WTC11 (cell line): ENCODE results near the gene C10orf67. TPM values are rescaled to one million over a fixed set of nuclear protein-coding genes. Genes with fewer than 3 reads are reported as not detected.

Source experiments
- ATAC-seq: fragments of 200-7000 bp; cut with Tn5 transposase; 2 replicates; pipeline ENCODE4 v1.10.0; 2021; ENCODE audit warnings: mild to moderate bottlenecking, moderate library complexity
- CTCF ChIA-PET: fragments of 300-600 bp; sonication (Branson Sonifier 250); formaldehyde crosslinking; loops from one replicate; lab custom pipeline; 2021; ENCODE audit warnings: antibody characterized with exemption; lab: Charles Lee
- POLR2A ChIA-PET: fragments of 350-600 bp; sonication (Branson Sonifier 250); formaldehyde crosslinking; loops from one replicate; lab custom pipeline; 2021; ENCODE audit warnings: antibody characterized with exemption; lab: Charles Lee
- DNase-seq: peaks from one replicate; pipeline ENCODE4 v3.0.0; 2021; ENCODE audit warnings: low spot score
- H3K27ac Mint-ChIP-seq: 2 replicates; pipeline ENCODE4 v1.8.0; 2021; ENCODE audit warnings: mixed read lengths
- H3K27me3 Mint-ChIP-seq: 2 replicates; pipeline ENCODE4 v1.8.0; 2021; ENCODE audit warnings: low read depth, mild to moderate bottlenecking, moderate library complexity, mixed read lengths
- H3K36me3 Mint-ChIP-seq: 2 replicates; pipeline ENCODE4 v1.8.0; 2021; ENCODE audit warnings: mixed read lengths
- H3K4me1 Mint-ChIP-seq: 2 replicates; pipeline ENCODE4 v1.8.0; 2022; ENCODE audit warnings: mixed read lengths
- H3K4me3 Mint-ChIP-seq: 2 replicates; pipeline ENCODE4 v1.8.0; 2021; ENCODE audit warnings: mild to moderate bottlenecking, moderate library complexity, mixed read lengths
- H3K9me3 Mint-ChIP-seq: 2 replicates; pipeline ENCODE4 v1.8.0; 2021; ENCODE audit warnings: mixed read lengths
- ATF2 ChIP-seq: sonication (generic); formaldehyde crosslinking; IDR thresholded peaks from 2 replicates; pipeline ENCODE4 v1.8.1; 2022; ENCODE audit warnings: low read depth, missing genetic modification reagents, borderline replicate concordance
- CBFB ChIP-seq: sonication (generic); formaldehyde crosslinking; IDR thresholded peaks from 2 replicates; pipeline ENCODE4 v1.8.1; 2022; ENCODE audit warnings: mild to moderate bottlenecking, low read depth, missing genetic modification reagents
- E2F4 ChIP-seq: sonication (generic); formaldehyde crosslinking; IDR thresholded peaks from 2 replicates; pipeline ENCODE4 v1.8.1; 2022; ENCODE audit warnings: low read depth, mild to moderate bottlenecking, moderate library complexity, missing genetic modification reagents, borderline replicate concordance
- FOXK1 ChIP-seq: sonication (generic); formaldehyde crosslinking; IDR thresholded peaks from 2 replicates; pipeline ENCODE4 v1.8.0; 2022; ENCODE audit warnings: mild to moderate bottlenecking, moderate library complexity, missing genetic modification reagents
- GTF2I ChIP-seq: fragments of 250-450 bp; sonication (Bioruptor Pico); conservative IDR thresholded peaks from 2 replicates; pipeline ENCODE4 v1.4.0; 2021; ENCODE audit warnings: mild to moderate bottlenecking
- HMGXB4 ChIP-seq: sonication (generic); formaldehyde crosslinking; IDR thresholded peaks from 2 replicates; pipeline ENCODE4 v1.8.1; 2023; ENCODE audit warnings: mild to moderate bottlenecking, moderate library complexity, missing genetic modification reagents
- KAT7 ChIP-seq: sonication (generic); formaldehyde crosslinking; IDR thresholded peaks from 2 replicates; pipeline ENCODE4 v1.8.1; 2023; ENCODE audit warnings: missing genetic modification reagents, mild to moderate bottlenecking, borderline replicate concordance
- PREB ChIP-seq: sonication (generic); formaldehyde crosslinking; IDR thresholded peaks from 2 replicates; pipeline ENCODE4 v1.8.1; 2022; ENCODE audit warnings: mild to moderate bottlenecking, missing genetic modification reagents, moderate library complexity, borderline replicate concordance
- SMAD4 ChIP-seq: sonication (generic); formaldehyde crosslinking; IDR thresholded peaks from 2 replicates; pipeline ENCODE4 v1.8.0; 2022; ENCODE audit warnings: mild to moderate bottlenecking, missing genetic modification reagents
- TEAD1 ChIP-seq: sonication (generic); formaldehyde crosslinking; IDR thresholded peaks from 2 replicates; pipeline ENCODE4 v1.8.0; 2022; ENCODE audit warnings: mild to moderate bottlenecking, missing genetic modification reagents
- TEAD4 ChIP-seq: sonication (generic); formaldehyde crosslinking; IDR thresholded peaks from 2 replicates; pipeline ENCODE4 v1.8.0; 2022; ENCODE audit warnings: mild to moderate bottlenecking, missing genetic modification reagents
- ZMAT4 ChIP-seq: fragments of 250-450 bp; sonication (Bioruptor Pico); IDR thresholded peaks from 2 replicates; pipeline ENCODE4 v1.9.0; 2021; ENCODE audit warnings: mild to moderate bottlenecking
- ZNF121 ChIP-seq: sonication (generic); formaldehyde crosslinking; IDR thresholded peaks from 2 replicates; pipeline ENCODE4 v1.8.0; 2023; ENCODE audit warnings: missing genetic modification reagents
- ZNF317 ChIP-seq: sonication (generic); formaldehyde crosslinking; IDR thresholded peaks from 2 replicates; pipeline ENCODE4 v1.8.1; 2023; ENCODE audit warnings: low read depth, mild to moderate bottlenecking, moderate library complexity, missing genetic modification reagents, borderline replicate concordance
- ZNF396 ChIP-seq: fragments of 250-450 bp; sonication (Bioruptor Pico); IDR thresholded peaks from 2 replicates; pipeline ENCODE4 v1.8.0; 2021; ENCODE audit warnings: mild to moderate bottlenecking, moderate library complexity, borderline replicate concordance
- ZNF671 ChIP-seq: fragments of 250-450 bp; sonication (Bioruptor Pico); IDR thresholded peaks from 2 replicates; pipeline ENCODE4 v1.8.0; 2021; ENCODE audit warnings: mild to moderate bottlenecking
- ZSCAN18 ChIP-seq: fragments of 250-450 bp; sonication (Bioruptor Pico); IDR thresholded peaks from 2 replicates; pipeline ENCODE4 v2.1.2; 2022; ENCODE audit warnings: mild to moderate bottlenecking, moderate library complexity
- total RNA-seq: library from RNA; stranded (reverse); gene quantifications from 3 replicates; pipeline ENCODE4 v1.2.3, GENCODE V29; 2021

C10orf67 gene
- total RNA-seq, 1 experiment from 2014 or later = not detected

GRCh38 chr10:23186178-23186577, 158.4 kb downstream of the C10orf67 start:
- H3K36me3 Mint-ChIP-seq = no peaks in the 10 kb centered on the region
- no peak for TF ChIP-seq ZMAT4
- no peak for TF ChIP-seq ATF2
- no peak for TF ChIP-seq PREB
- TF ChIP-seq SMAD4 = no peak
- no peak for TF ChIP-seq ZSCAN18 (CRISPR knock-in tag)
- no peak for TF ChIP-seq GTF2I (CRISPR knock-in tag)
- TF ChIP-seq CBFB (CRISPR knock-in tag) = no peak
- TF ChIP-seq ZNF121 (CRISPR knock-in tag) = no peak
- no peak for TF ChIP-seq ZNF317 (CRISPR knock-in tag)
- no peak for TF ChIP-seq ZNF671 (CRISPR knock-in tag)
- TF ChIP-seq HMGXB4 = no peak
- no peak for TF ChIP-seq KAT7 (CRISPR knock-in tag)
- no peak for TF ChIP-seq FOXK1 (CRISPR knock-in tag)
- no peak for TF ChIP-seq ZNF396 (CRISPR knock-in tag)
- TF ChIP-seq TEAD1 (CRISPR knock-in tag) = no peak
- no peak for TF ChIP-seq TEAD4 (CRISPR knock-in tag)
- ChIA-PET CTCF (interaction anchor here (1.0 to 2.2 kb wide), 2 partner anchors 28 to 107 kb away, joined by 6 to 11 read pairs; no protein-coding TSS in a partner anchor), POLR2A (no interaction called here)
- H3K4me3 Mint-ChIP-seq = no peak overlapping the region
- H3K27me3 Mint-ChIP-seq = peaks cover 90% of the 10 kb centered on the region
- ATAC-seq = no peak
- DNase-seq = no peak
- peaks cover 26% of the 10 kb centered on the region for H3K4me1 Mint-ChIP-seq
- H3K27ac Mint-ChIP-seq = no peak overlapping the region
- H3K9me3 Mint-ChIP-seq = no peaks in the 10 kb centered on the region

GRCh38 chr10:23174977-23175512, 169.6 kb downstream of the C10orf67 start:
- Mint-ChIP-seq H3K27me3 (peaks cover 99% of the 10 kb centered on the region), H3K27ac (no peak overlapping the region), H3K36me3 (no peaks in the 10 kb centered on the region), H3K4me1 (peaks cover 16% of the 10 kb centered on the region), H3K4me3 (peak overlapping the region; percentile 25; the same call in 1 of the 2 replicates), H3K9me3 (no peaks in the 10 kb centered on the region)
- TF ChIP-seq E2F4 (CRISPR knock-in tag) (no peak), ZNF121 (CRISPR knock-in tag) (peak; percentile 76)
- no peak for ATAC-seq
- CTCF ChIA-PET = interaction anchor here (1.0 kb wide), 1 partner anchor 17 kb away, joined by 6 read pairs; no protein-coding TSS in a partner anchor
- DNase-seq = no peak
- POLR2A ChIA-PET = no interaction called here
